ENCODE results near the gene HOXC13.

Gene HOXC13

DNA sequence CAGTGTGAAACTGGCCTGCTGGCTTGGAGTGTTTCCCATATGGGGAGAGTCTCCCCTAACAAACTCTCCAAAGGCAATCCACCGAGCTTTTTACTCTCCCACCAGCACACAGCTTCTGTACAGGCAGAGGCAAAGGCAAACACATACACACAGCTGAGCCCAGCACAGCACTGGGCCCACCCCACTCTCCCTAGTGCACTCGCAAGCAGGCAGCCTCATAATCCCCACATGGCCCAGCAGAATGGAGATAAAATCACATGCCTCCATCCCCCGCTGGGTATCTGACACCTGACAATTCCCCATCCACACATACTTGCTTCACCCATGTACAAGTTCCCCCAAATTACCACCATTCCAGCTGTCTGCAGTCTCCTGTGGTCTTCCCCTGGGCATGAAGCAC lies 19.5 kb downstream of the HOXC13 start:
- H3K36me3 ChIP-seq (ENCODE audit: control insufficient read depth in 1 of 2, insufficient read depth in 2 of 2, low read length in 2 of 2) = no peaks in the 10 kb centered on the region
- H3K9me3 ChIP-seq (ENCODE audit: control insufficient read depth in 1 of 2, low read length in 2 of 2) = peaks cover 0 to 5% of the 10 kb centered on the region in 2 donors
- H3K4me3 ChIP-seq (ENCODE audit: low read depth in 1 of 2, low read length in 2 of 2) = no peak overlapping the region
- H3K4me1 ChIP-seq (ENCODE audit: control insufficient read depth in 1 of 2, insufficient read depth in 2 of 2, low read length in 2 of 2) = peaks cover 0 to 13% of the 10 kb centered on the region in 2 donors
- H3K27me3 ChIP-seq (ENCODE audit: low read depth, low read length) = peaks cover 95% of the 10 kb centered on the region
- H3K27ac ChIP-seq (ENCODE audit: low read length) = no peak overlapping the region

- Histone ChIP-seq H3K27ac (ENCODE audit: low read length) (no peak overlapping the region), H3K36me3 (ENCODE audit: control insufficient read depth in 1 of 2, insufficient read depth in 2 of 2, low read length in 2 of 2) (no peaks in the 10 kb centered on the region), H3K4me3 (ENCODE audit: low read depth in 1 of 2, low read length in 2 of 2) (no peak overlapping the region), H3K27me3 (ENCODE audit: low read depth, low read length) (peaks cover 95% of the 10 kb centered on the region), H3K4me1 (ENCODE audit: control insufficient read depth in 1 of 2, insufficient read depth in 2 of 2, low read length in 2 of 2) (peaks cover 0 to 16% of the 10 kb centered on the region in 2 donors), H3K9me3 (ENCODE audit: control insufficient read depth in 1 of 2, low read length in 2 of 2) (no peaks in the 10 kb centered on the region)
These were observed 20.7 kb downstream of the HOXC13 start for GRCh38 chr12:53959314-53959713.

DNA sequence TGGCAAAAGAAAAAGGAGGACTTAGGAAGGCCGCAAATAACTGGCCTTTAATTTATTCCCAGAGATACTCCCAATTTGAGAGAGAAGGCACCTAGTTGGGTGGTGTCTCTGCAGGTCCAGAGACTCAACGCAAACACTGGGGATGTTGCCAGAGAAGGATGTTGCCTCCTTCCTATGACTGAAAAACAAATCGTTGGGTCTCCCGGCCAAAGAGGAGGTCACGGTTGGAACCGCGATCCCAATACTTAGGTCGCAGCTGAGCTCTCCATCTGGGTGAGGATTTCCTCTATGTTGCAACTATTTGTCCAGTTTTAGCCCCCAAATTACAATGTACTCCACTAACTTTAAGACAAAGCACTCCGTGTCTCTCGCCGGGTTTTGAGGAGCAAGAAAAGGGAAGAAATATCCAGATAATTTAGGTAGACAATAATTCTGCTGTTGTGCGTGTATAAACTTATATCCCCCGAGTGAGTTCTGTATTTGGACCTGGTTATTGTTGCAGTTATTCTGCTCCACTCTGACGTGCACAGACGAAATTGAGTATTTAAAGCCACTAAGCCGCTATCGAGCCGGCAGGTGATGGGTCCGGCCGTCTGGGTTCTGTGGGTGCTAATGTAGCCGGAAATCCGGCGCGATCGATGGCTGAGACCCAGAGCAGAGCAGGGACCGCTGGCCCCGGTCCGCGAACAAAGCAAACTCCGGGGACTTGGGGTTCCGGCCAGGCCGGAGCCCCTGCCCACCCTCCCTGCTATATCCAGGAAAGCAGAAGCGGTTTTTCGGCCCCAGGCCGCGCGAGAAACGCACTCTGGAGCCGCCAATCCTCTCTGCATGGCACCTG lies 21.8 kb downstream of the HOXC13 start:
- no peaks in the 10 kb centered on the region for H3K9me3 ChIP-seq (ENCODE audit: control insufficient read depth in 1 of 2, low read length in 2 of 2)
- peaks cover 96% of the 10 kb centered on the region for H3K27me3 ChIP-seq (ENCODE audit: low read depth, low read length)
- no peak overlapping the region for H3K27ac ChIP-seq (ENCODE audit: low read length)
- no peak overlapping the region for H3K4me3 ChIP-seq (ENCODE audit: low read depth in 1 of 2, low read length in 2 of 2)
- H3K36me3 ChIP-seq (ENCODE audit: control insufficient read depth in 1 of 2, insufficient read depth in 2 of 2, low read length in 2 of 2) = no peaks in the 10 kb centered on the region
- peaks cover 0 to 11% of the 10 kb centered on the region in 2 donors for H3K4me1 ChIP-seq (ENCODE audit: control insufficient read depth in 1 of 2, insufficient read depth in 2 of 2, low read length in 2 of 2)

DNA sequence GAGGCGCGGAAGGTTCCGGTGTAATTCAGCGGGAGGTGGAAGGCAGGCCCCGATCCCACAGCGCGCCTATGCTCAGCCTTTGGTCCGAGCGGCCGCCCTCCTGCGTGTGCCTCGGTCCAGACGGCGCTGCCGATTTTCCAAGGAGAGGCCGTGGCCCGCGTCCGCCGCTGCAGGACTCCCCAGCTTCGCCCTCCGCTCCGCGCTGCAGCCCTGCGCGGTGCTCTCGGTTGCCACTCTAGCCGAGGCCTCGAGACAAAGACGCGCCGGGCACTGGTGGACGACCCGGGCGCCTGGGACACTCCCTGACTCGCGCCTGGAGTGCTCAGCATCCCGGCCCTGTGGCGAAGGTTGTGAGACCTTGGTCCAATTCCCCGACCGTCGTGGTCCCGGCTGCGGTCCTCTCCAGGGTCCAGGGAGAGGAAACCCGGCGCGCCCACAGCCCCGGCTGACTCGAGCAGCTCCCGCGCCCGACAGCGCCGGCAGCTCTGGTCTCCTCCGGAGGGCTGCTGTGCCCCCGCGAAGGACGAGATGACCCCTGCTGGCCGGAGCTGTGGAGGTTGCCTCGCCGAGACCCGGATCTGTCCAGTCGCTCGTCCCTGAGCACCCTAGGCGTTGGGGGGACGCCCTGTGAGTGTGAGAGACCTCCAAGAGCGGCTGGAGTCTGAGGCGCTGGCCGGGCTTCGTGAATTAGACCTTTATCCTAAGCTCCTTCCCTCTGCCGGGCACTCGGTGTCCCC lies 22.6 kb downstream of the HOXC13 start:
- peaks cover 96% of the 10 kb centered on the region for H3K27me3 ChIP-seq (ENCODE audit: low read depth, low read length)
- H3K4me3 ChIP-seq (ENCODE audit: low read depth in 1 of 2, low read length in 2 of 2) = no peak overlapping the region
- no peaks in the 10 kb centered on the region for H3K9me3 ChIP-seq (ENCODE audit: control insufficient read depth in 1 of 2, low read length in 2 of 2)
- no peak overlapping the region for H3K27ac ChIP-seq (ENCODE audit: low read length)
- H3K4me1 ChIP-seq (ENCODE audit: control insufficient read depth in 1 of 2, insufficient read depth in 2 of 2, low read length in 2 of 2) = peaks cover 0 to 19% of the 10 kb centered on the region in 2 donors
- no peaks in the 10 kb centered on the region for H3K36me3 ChIP-seq (ENCODE audit: control insufficient read depth in 1 of 2, insufficient read depth in 2 of 2, low read length in 2 of 2)

- peaks cover 96% of the 10 kb centered on the region for H3K27me3 ChIP-seq (ENCODE audit: low read depth, low read length)
These were observed 24.4 kb downstream of the HOXC13 start for GRCh38 chr12:53963005-53963404.

DNA sequence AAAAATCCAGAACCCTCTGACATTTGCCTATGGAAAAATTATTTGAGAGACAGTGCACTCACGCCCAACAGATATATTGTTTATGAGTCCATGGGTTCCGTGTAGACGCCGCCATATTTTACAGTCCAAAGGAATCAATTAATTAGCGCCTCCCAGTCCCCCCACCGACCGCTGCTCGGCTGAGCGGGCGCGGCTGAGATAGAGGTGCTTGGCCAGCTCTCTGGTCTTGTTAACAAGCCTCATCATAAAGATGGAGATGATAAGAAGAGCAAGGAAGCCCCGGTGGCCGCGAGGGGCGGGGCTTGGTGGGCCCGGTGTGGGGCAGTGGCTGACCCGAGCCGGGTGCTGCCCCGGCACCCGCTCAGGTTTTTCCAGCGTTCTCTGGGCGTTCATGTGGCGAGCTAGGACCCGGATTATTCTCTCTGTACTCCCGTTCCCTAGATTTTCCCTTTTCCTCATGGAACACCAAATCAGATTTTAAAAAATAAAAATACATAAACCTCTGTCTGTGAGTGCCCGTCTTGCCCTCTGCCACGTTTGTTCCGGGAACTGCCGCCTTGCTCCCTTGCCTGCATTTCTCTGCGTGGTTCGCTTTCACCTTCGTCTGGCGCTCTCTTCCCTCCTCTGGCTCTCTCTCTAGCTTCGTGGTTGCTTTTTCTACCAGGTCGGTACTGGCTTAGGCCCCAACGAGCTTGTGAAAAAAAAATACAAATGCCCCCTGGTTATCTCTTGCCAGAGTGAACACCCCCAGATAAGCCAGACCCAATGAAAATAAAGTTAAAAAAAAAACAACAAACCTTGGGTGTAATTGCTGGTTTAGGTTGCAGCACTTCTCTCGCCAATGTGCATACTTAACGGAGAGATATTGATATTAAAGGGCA lies 25.0 kb downstream of the HOXC13 start:
- no peaks in the 10 kb centered on the region for H3K9me3 ChIP-seq (ENCODE audit: control insufficient read depth in 1 of 2, low read length in 2 of 2)
- no peak overlapping the region for H3K4me3 ChIP-seq (ENCODE audit: low read depth in 1 of 2, low read length in 2 of 2)
- no peak overlapping the region for H3K27ac ChIP-seq (ENCODE audit: low read length)
- no peaks in the 10 kb centered on the region for H3K36me3 ChIP-seq (ENCODE audit: control insufficient read depth in 1 of 2, insufficient read depth in 2 of 2, low read length in 2 of 2)
- peaks cover 0 to 26% of the 10 kb centered on the region in 2 donors for H3K4me1 ChIP-seq (ENCODE audit: control insufficient read depth in 1 of 2, insufficient read depth in 2 of 2, low read length in 2 of 2)
- peaks cover 96% of the 10 kb centered on the region for H3K27me3 ChIP-seq (ENCODE audit: low read depth, low read length)

More at GRCh38 chr12:53963005-53963404, 24.4 kb downstream of the HOXC13 start:
- Histone ChIP-seq H3K4me1 (ENCODE audit: control insufficient read depth in 1 of 2, insufficient read depth in 2 of 2, low read length in 2 of 2) (peaks cover 0 to 26% of the 10 kb centered on the region in 2 donors), H3K9me3 (ENCODE audit: control insufficient read depth in 1 of 2, low read length in 2 of 2) (no peaks in the 10 kb centered on the region), H3K27ac (ENCODE audit: low read length) (no peak overlapping the region), H3K4me3 (ENCODE audit: low read depth in 1 of 2, low read length in 2 of 2) (no peak overlapping the region), H3K36me3 (ENCODE audit: control insufficient read depth in 1 of 2, insufficient read depth in 2 of 2, low read length in 2 of 2) (no peaks in the 10 kb centered on the region)

DNA sequence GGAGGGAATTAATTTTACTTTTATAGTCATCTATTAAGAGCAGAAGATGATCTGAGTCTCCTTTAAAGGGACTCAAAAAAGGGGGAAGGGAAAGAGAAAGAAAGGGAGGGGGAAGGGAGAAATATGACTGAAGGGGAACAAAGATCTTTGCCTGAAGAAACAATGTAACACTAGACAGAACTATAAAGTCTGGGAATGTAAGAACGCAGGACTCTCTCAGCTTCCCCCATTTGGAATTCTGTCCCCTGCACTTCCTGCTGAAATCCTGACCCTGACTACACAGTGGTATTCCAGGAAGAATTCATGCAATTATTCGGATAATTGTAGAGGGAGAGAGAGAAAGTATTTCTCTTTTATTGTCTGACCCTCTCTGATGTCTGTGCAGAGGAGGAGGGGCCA lies 25.7 kb downstream of the HOXC13 start:
- Histone ChIP-seq H3K36me3 (ENCODE audit: control insufficient read depth in 1 of 2, insufficient read depth in 2 of 2, low read length in 2 of 2) (no peaks in the 10 kb centered on the region), H3K27me3 (ENCODE audit: low read depth, low read length) (peaks cover 99% of the 10 kb centered on the region), H3K9me3 (ENCODE audit: control insufficient read depth in 1 of 2, low read length in 2 of 2) (no peaks in the 10 kb centered on the region), H3K27ac (ENCODE audit: low read length) (no peak overlapping the region), H3K4me1 (ENCODE audit: control insufficient read depth in 1 of 2, insufficient read depth in 2 of 2, low read length in 2 of 2) (peaks cover 0 to 26% of the 10 kb centered on the region in 2 donors), H3K4me3 (ENCODE audit: low read depth in 1 of 2, low read length in 2 of 2) (no peak overlapping the region)

DNA sequence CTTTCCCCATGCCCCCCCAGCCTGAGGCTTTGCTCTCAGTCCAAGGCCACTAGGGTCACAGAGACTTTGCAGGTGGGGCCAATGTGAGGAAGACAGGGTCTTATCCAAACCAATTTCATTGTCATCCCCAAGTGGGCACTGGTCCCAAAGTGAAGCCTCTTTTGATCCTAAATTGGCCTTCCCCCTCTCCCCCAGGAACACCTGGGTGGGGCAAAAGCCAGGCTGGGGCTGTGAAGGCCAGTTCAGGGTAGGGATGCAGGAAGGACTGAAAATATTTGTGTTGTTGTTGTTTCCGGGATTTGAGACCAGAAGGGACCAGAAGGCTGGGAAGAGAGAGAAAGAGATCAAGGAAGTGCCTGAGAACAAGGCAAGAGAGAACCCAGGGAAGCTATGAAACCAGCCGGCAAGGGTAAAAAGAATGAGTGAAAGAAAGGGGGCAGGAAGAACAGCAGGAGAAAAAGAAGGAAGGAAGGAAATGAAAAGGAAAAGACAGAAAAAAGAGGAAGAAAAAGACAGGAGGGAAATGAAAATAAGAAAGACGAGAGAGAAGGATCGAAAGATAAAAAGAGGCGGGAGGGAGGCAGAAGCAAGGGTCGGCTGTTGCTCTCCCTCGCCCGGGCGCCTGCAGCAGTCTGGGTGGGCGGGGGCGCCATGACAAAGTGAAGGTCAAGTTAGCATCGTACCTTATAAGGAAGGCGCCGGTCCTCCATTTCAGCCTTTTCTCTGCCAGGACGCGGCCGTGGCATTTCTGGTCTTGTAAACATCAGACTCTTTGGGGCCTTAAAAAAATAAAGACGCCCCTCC lies 26.9 kb downstream of the HOXC13 start:
- Histone ChIP-seq H3K36me3 (ENCODE audit: control insufficient read depth in 1 of 2, insufficient read depth in 2 of 2, low read length in 2 of 2) (no peaks in the 10 kb centered on the region), H3K27ac (ENCODE audit: low read length) (no peak overlapping the region), H3K27me3 (ENCODE audit: low read depth, low read length) (peaks cover 99% of the 10 kb centered on the region), H3K9me3 (ENCODE audit: control insufficient read depth in 1 of 2, low read length in 2 of 2) (no peaks in the 10 kb centered on the region), H3K4me1 (ENCODE audit: control insufficient read depth in 1 of 2, insufficient read depth in 2 of 2, low read length in 2 of 2) (peaks cover 0 to 26% of the 10 kb centered on the region in 2 donors), H3K4me3 (ENCODE audit: low read depth in 1 of 2, low read length in 2 of 2) (no peak overlapping the region)

DNA sequence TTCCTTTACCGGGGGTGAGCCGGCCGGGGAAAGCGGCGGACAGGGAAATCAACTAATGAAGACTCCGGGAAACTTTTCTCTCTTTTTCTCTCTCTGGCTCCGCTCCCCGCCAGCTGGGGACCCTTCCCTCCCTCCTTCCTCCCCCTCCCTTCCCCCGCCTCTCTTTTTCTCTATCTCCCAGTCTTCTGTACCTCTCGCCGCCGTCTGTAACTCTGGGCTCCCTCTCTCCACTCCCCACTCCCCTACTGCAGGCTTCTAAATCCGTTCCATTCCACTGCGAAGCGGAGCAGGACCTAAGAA lies 27.4 kb downstream of the HOXC13 start:
- H3K27ac ChIP-seq (ENCODE audit: low read length) = no peak overlapping the region
- H3K9me3 ChIP-seq (ENCODE audit: control insufficient read depth in 1 of 2, low read length in 2 of 2) = no peaks in the 10 kb centered on the region
- no peak overlapping the region for H3K4me3 ChIP-seq (ENCODE audit: low read depth in 1 of 2, low read length in 2 of 2)
- peaks cover 99% of the 10 kb centered on the region for H3K27me3 ChIP-seq (ENCODE audit: low read depth, low read length)
- H3K4me1 ChIP-seq (ENCODE audit: control insufficient read depth in 1 of 2, insufficient read depth in 2 of 2, low read length in 2 of 2) = peaks cover 0 to 22% of the 10 kb centered on the region in 2 donors
- H3K36me3 ChIP-seq (ENCODE audit: control insufficient read depth in 1 of 2, insufficient read depth in 2 of 2, low read length in 2 of 2) = no peaks in the 10 kb centered on the region

GRCh38 chr12:53966385-53967133 lies 27.9 kb downstream of the HOXC13 start:
- Histone ChIP-seq H3K27ac (ENCODE audit: low read length) (no peak overlapping the region), H3K27me3 (ENCODE audit: low read depth, low read length) (peaks cover 100% of the 10 kb centered on the region), H3K4me3 (ENCODE audit: low read depth in 1 of 2, low read length in 2 of 2) (no peak overlapping the region), H3K4me1 (ENCODE audit: control insufficient read depth in 1 of 2, insufficient read depth in 2 of 2, low read length in 2 of 2) (peaks cover 0 to 21% of the 10 kb centered on the region in 2 donors), H3K36me3 (ENCODE audit: control insufficient read depth in 1 of 2, insufficient read depth in 2 of 2, low read length in 2 of 2) (no peaks in the 10 kb centered on the region), H3K9me3 (ENCODE audit: control insufficient read depth in 1 of 2, low read length in 2 of 2) (no peaks in the 10 kb centered on the region)
